Stimulated activated CD8-positive, alpha-beta memory T cell treated with anti-CD3 and anti-CD28 coated beads, Interleukin-4, amount 100 ng/mL, for 4 hours (primary cell): ENCODE results near the gene GPR83.
"Not testable (repeated sequence)": the region's sequence is repeated elsewhere in the genome, so short reads cannot be mapped to it uniquely, and the experiment has no call there.

Experiments
- DNase-seq, 2 donors: peaks; one replicate each; pipeline ENCODE4 v3.0.0-alpha.2; 2020; ENCODE audit warnings: low read depth in 2 of 2, low spot score in 1 of 2

GPR83 gene

DNA sequence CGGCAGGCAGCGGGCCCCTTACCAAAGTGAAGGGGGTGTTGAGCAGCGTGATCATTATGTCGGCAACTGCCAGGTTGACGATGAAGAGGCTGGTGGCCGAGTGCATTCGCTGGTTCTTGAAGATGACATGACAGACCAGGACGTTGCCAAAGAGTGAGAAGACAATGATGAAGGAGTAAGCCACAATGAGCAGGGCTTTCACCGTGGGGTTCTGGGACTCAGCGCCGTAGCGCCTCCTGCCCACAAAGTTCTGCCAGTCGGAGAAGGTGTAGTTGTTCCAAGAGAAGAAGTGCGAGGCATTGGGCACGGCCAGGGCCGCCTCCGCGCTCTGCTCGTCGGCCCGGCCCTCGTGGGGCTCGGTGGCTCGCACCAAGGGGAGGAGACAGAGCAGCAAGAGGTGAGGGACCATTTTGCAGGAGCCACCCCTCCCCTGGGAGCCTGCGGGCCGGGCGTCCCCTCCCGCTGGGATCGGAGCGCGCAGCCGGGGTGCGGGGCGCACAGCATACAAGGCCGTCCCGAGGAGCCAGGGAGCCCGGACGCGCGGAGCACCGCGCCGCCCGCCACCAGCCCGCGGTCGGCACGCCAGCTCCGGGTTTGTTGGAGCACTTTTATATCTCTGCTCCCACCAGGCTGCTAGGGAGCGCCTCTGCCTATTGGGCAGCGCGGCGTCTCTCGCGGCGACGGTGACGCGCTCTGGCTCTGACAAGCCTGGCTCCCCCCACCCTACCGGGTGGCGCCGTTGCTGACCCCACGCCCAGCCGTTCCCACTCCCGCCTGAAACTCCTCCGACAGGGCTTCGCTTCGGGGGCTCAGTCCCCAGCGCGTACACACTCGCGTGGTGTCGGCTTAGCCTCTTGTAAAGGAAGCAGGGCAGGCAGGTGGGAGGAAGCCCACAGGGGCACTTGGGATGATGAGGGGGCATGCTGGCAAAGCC, at the start of gene GPR83:
Gene GPR83, minus strand, starts transcription at position 581 of the 934 bp plus-strand sequence. Its CDS starts 172 bp downstream, at position 409.
- no peak for DNase-seq

DNA sequence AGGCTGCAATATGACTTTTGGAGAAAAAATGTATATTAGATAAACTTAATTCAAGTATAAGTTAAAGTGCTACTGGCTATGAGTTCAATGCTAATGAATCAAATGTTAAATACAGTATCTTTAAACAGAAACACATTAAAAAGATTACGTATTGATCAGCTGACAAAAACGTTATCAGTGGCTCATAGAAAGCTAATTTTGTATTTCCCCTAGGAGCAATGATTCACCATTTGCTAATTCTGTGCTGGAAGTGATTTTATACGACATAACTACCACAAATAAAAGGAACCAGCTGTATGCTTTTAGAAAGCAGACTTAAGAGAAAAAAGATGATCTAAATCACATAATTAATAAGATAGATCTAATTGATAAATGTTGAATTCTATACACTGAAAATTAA, 48.8 kb upstream of the GPR83 start:
- DNase-seq, result no peak

DNA sequence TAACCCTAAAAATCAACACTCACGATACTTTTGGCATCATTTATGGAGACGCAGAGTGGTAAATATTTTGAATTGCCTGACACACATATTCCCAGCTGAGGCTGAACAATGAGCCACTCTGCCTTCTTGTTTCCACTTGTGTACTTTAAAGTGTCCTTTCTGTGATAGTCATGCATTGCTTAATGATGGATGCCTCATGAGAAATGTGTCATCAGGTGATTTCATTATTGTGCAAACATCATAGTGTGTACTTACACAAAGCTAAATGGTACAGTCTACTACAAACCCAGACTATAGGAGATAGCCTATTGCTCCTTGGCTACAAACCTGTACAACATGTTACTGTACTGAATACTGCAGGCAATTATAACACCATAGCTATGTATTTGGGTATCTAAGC, 48.2 kb upstream of the GPR83 start:
- no peak for DNase-seq

DNA sequence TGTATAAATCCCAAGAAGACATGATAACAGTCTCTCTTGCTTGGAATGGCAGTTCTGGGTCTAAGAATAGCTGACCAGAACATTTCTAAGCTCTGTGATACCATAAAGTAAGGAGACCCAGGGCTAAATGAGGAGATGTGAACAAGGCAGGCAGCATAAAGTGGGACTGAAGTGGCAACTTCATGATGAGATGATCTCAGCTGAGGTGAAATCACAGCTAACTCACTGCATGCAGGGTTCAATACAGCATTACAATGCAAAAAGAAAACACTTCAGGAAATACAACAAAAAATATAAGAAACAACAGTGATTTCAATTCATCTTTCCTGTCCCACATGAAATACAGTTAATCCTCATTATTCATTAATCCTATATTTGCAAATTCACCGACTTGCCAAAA, 47.8 kb upstream of the GPR83 start:
- DNase-seq, result no peak

DNA sequence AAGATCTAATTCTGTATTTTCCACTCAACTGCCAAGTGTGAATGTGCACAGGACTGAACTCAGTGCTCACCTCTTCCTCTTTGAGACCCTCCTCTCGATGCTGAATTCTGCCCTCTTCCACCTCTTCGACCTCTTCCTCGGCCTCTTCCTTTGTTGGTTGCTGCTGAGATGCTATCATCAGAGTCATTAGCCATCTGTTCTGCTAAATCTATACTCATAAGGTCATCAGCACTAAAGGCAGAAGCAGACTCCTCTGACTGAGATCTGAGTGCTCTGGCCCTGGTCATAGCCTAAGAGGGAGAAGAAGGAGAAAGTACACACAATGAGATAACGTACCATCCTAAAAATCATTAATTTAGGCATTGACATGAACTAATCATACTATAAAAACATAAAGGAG, 45.9 kb upstream of the GPR83 start:
- no peak for DNase-seq

DNA sequence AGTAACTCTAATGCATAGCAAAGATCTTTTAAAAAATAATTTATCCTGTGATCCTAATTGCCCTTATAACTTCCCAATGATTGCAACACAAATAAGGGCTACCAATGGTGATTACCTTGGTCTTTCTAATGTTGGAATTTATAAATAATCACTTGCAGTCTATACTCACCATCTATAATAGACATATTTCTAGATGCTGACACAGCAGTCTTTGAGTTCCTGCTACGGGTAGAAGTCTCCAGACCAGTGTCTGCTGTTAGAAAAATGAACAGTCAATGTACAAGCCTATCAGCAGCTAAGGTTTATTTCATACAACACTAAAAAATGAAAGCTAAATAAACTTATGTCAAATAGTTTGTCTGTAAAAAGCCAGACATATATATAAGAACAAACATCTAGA, 44.4 kb upstream of the GPR83 start:
- no peak for DNase-seq

DNA sequence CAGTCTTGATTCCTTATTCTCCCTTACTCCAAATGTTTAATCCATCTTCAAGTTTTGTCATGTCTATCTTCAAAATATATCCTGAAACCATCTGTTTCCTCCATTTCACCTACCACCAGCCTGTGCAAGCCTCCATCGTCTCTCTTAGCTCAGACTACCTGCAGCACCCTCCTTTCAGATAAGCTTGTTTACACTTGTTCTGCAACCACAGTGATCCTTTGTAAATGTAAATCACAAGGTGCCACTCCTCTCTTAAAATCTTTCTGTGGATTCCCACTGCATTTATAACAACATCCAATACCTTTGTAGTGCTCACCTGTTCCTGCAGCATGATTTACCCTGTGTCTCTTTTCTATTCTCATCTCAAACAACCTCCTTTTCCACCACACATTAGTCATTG, 31.8 kb upstream of the GPR83 start:
- DNase-seq, result no peak

DNA sequence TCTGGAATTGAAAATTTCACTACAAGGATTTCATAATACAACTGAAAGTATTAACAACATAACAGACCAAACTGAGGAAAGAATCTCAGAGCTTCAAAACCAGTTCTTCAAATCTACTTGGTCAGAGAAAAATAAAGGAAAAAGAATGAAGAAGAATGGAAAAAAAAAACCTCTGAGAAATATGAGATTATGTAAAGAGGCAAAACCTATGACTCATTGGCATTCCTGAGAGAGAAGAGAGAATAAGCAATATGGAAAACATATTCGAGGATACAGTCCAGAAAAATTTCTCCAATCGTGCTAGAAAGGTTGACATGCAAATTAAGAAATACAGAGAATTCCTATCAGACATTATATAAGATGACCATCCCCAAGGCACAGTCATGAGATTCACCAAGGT, 23.4 kb upstream of the GPR83 start:
- no peak for DNase-seq

DNA sequence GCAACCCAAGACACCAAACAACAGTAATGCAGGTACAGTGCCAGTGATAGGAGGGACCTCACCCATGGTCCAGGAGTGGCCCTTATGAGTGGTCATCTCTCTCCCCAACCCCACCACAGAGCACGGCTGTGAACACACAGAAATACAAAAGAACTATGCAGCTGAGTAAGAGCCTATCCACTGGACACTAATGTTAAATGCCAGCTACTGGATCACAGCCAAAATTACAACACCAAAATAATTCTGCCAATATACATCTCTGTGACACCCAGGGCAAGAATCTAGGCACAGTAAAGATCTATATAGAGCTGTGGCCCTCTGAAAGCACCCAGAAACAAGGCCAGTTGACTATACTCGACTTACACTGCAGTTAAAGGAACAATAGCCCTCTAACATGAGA, 22.8 kb upstream of the GPR83 start:
- DNase-seq, result no peak

DNA sequence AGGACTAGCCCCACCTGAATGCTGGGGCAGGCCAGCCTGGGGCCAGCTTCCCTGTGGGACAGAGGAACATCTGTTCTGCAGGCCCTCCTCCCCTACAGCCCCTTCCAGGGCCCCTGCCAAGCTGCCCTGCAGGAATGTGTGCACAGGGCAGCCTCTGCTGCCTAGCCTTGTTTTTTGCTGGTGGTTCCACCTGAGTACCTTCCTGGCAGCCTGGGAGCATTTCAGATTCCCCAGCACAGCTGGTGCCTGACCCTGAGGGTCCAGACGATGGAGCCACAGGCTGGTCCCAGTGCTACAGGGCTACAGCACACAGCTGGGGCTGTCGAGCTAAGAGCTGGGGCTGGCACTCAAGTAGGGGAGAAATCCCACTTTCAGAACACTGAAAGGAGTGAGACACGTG, 22.3 kb upstream of the GPR83 start:
- DNase-seq, result no peak

DNA sequence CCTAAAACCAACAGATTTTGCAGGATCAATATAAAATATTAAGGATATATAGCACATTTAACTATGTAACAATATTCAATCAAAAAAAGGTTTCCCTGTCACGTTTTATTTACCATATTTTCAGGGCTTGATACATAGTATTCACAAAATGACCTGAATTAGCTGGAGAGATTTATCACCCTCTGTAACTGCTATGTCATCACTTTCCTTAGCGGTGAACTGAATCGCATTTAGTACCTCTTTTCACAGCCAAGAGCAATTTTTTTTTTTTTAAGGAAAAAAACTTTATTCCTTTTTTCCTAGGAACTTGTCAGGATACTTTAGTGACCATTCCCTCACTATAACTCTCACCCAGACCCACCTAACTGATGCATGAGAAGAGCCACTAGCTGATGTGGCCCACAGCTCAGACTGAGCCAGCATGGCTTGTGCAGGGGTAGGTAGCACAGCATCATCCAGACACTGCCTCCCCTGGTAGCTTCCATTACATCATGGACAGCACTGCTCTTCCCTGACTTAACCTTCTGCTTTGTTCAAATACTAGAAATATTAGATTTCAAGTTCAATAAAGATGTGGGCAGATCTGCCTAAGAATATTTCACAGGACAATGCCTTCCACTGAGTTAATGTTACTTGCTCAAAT, 17.0 kb upstream of the GPR83 start:
- DNase-seq, result no peak

DNA sequence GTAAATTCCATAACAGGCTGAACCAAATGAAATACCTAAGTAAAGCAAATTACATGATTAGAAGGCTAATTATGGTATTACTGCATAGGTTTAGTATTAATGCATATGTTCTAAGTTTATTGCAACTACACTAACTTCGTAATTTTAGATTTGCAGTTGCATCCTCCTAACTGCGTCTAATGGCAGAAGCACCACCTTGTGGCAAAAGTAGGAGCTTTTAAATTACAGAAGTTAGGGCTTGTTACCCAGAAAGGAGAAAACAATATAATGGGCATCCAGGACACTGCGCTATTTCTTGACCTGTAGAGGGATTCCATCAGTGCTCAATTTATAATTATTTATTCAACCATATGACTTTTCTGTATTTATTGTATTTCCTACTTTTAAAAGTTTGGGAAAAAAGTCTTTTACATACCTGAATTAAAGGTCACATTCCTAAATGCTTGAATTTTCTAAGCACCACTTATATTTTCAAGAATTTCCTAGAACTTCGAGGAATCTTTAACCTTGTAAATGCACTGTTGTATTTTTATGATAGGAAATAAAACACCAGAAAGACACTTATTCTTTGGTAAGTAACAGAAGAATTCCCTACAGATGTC, 16.3 kb upstream of the GPR83 start:
- no peak for DNase-seq

DNA sequence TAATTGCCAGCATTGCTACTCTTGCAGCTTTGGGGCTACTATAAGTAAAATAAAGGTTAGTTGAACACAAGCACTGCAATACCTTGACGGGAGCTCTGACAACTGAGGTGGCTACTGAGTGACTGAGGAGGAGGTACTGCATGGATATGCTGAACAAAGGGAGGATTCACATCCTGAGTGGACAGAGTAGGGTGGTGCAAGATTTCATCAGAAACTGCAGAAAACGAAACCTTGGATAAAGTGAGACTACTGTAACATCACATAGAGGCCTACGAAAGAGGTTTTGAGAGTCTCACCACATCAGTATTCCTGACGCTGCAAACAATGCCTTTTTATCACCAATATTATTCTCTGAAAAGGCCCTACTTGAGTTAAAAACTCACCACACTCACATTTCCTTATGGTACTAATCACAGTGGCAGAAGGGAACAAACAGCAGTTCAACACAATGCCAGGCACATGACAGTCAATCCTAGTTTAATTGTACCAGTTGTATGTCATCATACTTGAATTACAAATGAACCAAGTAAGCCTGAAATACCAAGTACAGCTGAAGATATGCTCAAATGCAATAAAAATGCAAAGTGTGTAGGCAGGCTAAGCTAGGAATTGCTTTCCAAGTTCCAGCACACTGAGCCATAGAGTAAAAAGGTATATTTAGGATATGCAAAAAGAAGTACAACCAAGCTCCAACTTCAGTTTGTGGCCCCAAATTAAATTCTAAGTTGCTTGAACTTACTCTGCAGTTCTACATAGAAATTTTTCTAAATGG, 4.0 kb upstream of the GPR83 start:
- DNase-seq, result no peak

DNA sequence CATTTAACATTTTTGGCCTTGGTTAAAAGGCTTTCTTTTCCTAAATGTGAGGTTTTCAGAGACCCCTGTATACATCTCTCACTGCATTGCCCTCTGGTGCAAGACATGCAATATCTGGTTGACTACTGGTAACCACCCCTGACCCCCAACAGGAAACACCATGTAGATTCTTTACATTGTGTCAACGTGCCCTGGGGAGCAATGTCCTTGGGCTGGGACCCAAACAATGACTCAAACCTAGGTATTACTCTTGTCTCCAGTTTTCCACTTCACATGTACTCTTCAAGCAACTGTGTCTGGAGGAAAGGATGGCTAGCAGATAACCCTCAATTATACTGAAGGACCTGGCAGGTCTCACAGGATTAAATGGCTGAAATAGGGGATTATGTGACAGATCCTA, 1.1 kb upstream of the GPR83 start:
- no peak for DNase-seq

DNA sequence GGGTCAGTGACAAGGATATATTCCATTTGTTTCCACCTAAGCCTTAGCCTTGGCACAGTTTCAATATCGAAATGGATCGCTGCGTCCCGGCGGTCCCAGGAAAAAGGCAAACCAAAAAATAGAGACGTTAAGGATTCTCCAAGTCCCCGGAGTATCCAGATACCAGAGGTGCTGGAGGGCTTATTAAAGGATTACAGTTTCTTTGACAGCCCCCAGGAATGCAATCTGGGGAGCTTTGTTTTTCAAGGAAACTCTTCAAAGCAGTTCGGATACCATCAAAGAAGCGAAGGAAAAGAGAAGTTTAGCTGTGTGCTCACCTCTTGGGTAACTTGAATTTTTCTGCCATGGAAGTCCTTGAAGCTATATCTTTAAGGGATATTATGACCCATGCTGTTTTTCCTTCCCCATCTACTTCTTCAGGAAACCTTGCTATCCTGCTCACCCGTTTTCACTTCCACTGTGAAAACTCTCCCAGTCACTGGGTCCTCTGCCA, 600 bp upstream of the GPR83 start:
- DNase-seq, result no peak

DNA sequence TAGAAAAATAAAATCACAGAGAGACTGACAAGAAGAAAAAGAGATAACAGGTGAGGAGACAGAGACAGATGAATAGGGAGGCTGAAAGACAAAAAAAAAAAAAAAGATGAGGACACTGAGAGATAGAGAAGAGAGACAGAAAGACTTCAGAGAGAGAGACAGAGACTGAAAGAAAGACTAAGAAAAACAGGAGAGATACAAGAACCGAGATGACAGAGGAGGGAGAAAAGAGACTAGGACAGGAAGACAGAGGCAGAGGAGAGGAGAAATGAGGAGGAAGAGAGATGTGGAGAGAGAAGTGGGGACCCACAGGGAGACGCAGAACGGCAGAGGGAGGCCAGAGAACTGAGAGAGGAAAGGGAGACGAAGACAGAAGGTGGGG, 771 bp downstream of the GPR83 start:
- no peak for DNase-seq

DNA sequence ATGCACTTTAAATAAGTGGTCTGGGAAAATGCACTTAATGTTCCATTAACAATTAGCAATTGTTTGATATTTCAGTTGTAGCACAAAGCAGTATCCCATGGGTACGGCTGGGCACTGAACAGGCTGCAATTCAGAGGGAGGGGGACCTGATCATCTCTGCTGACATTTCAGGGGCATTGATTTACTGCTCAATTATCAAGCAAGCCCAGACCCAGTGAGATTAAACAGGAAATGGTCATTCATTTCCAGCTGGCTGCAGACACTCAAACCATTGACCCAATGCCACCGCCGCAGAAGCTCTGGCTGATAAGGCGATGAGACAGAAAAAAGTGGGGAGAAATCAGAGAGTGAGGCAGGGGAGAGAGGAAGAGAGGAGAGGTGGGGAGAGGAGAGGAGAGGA, 1.2 kb downstream of the GPR83 start:
- DNase-seq, result no peak

DNA sequence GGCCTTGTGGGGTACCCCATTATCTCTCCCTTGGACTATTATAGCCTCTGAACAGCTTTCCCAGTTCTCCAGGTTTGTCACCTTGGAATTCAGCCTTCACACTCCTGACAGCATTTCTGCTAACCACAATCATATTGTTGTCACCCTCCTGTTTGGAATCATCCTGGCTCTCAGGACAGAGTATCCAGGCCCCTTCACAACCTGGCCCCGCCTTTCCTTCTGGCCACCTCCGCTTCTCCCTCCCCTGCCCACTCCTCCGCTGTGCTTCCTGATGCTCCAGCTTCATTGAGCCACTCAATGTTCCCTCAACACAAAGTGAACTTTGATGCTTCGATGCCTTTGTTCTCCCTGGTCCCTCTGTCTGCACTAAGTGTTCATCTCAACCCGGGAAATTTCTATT, 3.1 kb downstream of the GPR83 start:
- DNase-seq, result no peak

DNA sequence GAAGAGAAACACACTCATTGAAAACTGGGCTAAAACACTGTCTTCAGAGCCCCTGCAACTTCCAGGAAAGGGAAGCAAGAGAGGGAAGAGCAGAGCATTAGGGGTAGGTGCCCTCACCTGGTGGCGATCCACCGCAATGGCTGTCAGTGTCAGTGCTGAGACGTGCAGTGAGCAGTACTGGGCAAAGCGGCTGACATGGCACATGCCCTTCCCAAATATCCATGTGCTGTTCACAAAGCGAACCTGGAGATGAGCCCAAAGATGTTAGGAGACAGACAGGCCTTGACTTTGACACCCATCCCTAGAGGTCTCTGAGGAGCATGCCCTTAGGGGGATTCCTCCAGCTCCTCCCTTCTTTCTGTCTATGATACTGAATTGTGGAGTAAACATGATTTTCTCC, 4.9 kb downstream of the GPR83 start:
- DNase-seq, result no peak

DNA sequence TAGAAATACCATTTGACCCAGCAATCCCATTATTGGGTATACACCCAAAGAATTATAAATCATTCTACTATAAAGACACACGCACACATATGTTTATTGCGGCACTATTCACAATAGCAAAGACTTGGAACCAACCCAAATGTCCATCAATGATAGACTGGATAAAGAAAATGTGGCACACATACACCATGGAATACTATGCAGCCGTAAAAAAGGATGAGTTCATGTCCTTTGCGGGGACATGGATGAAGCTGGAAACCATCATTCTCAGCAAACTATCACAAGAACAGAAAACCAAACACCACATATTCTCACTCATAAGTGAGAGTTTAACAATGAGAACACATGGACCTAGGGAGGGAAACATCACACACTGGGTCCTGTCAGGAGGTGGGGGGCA, 9.3 kb downstream of the GPR83 start:
- DNase-seq, result not testable (repeated sequence)

DNA sequence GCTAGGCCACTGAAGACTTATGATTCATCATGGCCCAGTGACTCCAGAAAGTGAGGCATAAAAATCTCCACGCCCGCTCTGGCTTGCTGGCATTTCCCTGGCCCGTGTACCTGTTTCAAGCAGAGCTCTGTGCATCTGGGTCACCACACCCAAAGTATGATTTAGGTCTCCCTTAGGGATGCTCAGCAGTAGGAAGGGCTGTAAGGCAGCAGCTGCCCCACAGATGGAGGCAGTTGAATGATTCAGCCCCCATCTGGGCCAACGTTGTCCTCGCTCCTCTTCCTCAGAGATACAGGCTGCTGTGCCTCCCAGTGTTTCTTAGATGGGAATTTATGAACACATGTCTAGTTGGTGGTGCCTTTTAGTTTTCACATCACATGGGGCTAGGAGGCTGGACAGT, 21.6 kb downstream of the GPR83 start:
- no peak for DNase-seq
